GM13976 (cell line): ENCODE measurements around the gene KIF2A.
"Not testable (repeated sequence)": the region's sequence is repeated elsewhere in the genome, so short reads cannot be mapped to it uniquely, and the experiment has no call there.

Experiments used
- DNase-seq: peaks from one replicate; pipeline ENCODE4 v3.0.0; 2012; ENCODE audit warnings: low spot score
- in situ Hi-C: fragments of 300-500 bp; cut with MboI; formaldehyde crosslinking; loops from one replicate; pipeline ENCODE4 v1.12.0; 2022; ENCODE audit warnings: low sequenced_read_pairs, mixed read lengths, inconsistent platforms; ENCODE audit not compliant: unreplicated experiment
- TF ChIP-seq, protein P1 (sequence below): IDR thresholded peaks from 2 replicates; pipeline ENCODE4 v1.5.1; 2012; ENCODE audit warnings: borderline replicate concordance, mild to moderate bottlenecking; ENCODE audit not compliant: insufficient read depth; ENCODE audit errors: extremely low read depth, missing control alignments, control extremely low read depth

KIF2A gene

GRCh38 chr5:62287237-62287636 is 18.8 kb upstream of the KIF2A start:
- TF ChIP-seq, protein P1, sequence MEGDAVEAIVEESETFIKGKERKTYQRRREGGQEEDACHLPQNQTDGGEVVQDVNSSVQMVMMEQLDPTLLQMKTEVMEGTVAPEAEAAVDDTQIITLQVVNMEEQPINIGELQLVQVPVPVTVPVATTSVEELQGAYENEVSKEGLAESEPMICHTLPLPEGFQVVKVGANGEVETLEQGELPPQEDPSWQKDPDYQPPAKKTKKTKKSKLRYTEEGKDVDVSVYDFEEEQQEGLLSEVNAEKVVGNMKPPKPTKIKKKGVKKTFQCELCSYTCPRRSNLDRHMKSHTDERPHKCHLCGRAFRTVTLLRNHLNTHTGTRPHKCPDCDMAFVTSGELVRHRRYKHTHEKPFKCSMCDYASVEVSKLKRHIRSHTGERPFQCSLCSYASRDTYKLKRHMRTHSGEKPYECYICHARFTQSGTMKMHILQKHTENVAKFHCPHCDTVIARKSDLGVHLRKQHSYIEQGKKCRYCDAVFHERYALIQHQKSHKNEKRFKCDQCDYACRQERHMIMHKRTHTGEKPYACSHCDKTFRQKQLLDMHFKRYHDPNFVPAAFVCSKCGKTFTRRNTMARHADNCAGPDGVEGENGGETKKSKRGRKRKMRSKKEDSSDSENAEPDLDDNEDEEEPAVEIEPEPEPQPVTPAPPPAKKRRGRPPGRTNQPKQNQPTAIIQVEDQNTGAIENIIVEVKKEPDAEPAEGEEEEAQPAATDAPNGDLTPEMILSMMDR, result no peak
- in situ Hi-C loops, result no loop called here
- DNase-seq, result no peak

DNA sequence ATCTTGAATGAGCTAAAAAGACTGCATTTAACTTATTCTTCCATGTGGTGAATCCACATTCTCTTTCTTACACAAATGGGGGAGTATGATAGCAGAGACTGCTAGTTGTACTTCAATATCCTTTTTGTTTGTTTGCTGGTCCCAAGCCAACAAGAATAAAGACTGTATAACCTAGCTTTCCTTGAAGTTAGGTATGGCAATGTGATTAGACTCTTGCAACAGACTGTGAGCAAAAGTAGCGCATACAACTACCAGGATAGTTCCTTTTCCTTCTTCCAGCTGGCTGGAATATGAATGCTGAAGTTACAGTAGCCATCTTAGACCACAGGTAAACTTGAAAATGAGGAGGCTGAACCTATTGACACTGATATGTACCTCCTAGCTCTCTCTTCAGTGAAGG is 17.9 kb upstream of the KIF2A start:
- DNase-seq, result no peak
- TF ChIP-seq, protein P1, result no peak
- in situ Hi-C loops, result no loop called here

DNA sequence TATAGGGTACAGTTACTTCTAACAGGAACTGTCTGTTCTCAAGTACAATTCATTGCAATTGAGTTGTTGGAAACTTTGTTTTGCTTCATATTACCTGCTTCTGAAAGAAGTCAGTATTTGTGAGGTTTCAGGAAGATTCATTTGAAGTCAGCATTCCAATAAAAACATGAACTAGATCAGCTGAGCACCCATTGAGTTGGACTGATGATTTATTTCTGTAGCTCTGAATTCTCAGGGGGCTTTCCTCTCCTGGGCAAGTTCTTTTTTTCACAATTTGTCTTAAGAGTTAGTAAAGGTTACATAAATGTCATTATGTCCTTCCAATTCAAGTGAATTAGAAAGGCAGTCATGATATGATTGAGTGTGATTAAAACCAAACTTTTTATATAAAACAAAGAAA is 16.2 kb upstream of the KIF2A start:
- TF ChIP-seq, protein P1, result no peak
- no peak for DNase-seq
- in situ Hi-C loops, result no loop called here

- in situ Hi-C loops, DNase-seq: not testable (repeated sequence)
Observed at GRCh38 chr5:62291829-62292228, 14.2 kb upstream of the KIF2A start.

DNA sequence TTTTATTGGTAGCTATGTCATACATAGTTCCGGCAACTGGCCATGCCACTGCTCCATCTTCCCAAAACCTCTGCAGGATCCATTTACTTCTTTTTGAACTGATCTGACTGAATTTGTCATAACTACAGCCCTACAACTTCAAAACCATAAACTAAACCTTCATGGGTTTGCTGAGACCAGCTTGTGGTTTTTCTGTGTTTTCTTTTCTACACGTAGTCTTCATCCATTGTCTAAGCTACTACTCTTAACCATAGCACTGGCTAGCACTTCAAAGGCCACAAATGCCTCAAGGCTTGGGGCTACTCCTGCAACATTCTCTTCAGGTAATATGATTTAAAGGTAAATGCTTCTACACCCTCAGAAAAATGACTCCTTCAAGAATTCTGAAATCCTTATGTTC is 9.0 kb upstream of the KIF2A start:
- TF ChIP-seq, protein P1, result no peak
- in situ Hi-C loops, result no loop called here
- no peak for DNase-seq

- DNase-seq, result no peak
- TF ChIP-seq, protein P1, result no peak
- in situ Hi-C loops, result no loop called here
Observed at GRCh38 chr5:62298118-62298517, 7.9 kb upstream of the KIF2A start.

GRCh38 chr5:62299101-62299500 is 6.9 kb upstream of the KIF2A start:
- TF ChIP-seq, protein P1, result no peak
- in situ Hi-C loops, result no loop called here
- no peak for DNase-seq
